ENCODE measurements around the gene C5orf22. TPM values are rescaled to one million over a fixed set of nuclear protein-coding genes. Genes with fewer than 3 reads are reported as not detected.

C5orf22 gene
- polyA plus RNA-seq, 1 donor from 2014 or later = 20.3 TPM

DNA sequence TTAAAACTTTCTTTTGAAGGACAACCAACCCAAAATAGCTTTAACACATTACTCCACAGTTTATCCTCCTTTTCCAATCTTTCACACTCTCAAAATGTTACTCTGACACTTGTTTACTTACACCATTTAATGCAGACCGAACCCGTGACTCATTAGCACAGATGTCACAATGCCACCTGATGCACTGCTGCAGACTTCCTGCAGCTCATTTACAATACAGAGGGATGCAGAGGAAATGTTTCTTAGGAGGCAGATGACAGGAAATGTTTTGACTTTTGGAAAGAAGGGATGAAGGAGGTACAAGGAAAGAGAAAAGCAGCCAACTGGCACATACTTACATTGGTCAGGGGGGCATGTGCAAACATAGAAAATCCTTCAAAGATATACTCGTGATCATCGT is 39.2 kb upstream of the C5orf22 start:
- Histone ChIP-seq H3K27ac (ENCODE audit: low read length) (no peak overlapping the region), H3K79me2 (replicated peaks; ENCODE audit: insufficient read depth, low read length) (no peaks in the 10 kb centered on the region), H3F3A (ENCODE audit: insufficient read depth, low read length, poor library complexity, severe bottlenecking) (no peaks in the 10 kb centered on the region), H4K20me1 (ENCODE audit: insufficient read depth) (no peaks in the 10 kb centered on the region), H2AFZ (ENCODE audit: low read depth, low read length) (no peak overlapping the region), H3K27me3 (ENCODE audit: insufficient read depth, low read depth, low read length) (no peaks in the 10 kb centered on the region), H3K36me3 (ENCODE audit: insufficient read depth, low read length) (no peaks in the 10 kb centered on the region), H3K4me2 (ENCODE audit: low read length) (no peak overlapping the region), H3K9ac (ENCODE audit: low read length) (no peak overlapping the region), H3K9me2 (ENCODE audit: insufficient read depth, low read length) (no peaks in the 10 kb centered on the region), H3K9me3 (ENCODE audit: low read length) (no peaks in the 10 kb centered on the region), H3K4me3 (ENCODE audit: low read length) (no peak overlapping the region)
- TF ChIP-seq, protein P1, sequence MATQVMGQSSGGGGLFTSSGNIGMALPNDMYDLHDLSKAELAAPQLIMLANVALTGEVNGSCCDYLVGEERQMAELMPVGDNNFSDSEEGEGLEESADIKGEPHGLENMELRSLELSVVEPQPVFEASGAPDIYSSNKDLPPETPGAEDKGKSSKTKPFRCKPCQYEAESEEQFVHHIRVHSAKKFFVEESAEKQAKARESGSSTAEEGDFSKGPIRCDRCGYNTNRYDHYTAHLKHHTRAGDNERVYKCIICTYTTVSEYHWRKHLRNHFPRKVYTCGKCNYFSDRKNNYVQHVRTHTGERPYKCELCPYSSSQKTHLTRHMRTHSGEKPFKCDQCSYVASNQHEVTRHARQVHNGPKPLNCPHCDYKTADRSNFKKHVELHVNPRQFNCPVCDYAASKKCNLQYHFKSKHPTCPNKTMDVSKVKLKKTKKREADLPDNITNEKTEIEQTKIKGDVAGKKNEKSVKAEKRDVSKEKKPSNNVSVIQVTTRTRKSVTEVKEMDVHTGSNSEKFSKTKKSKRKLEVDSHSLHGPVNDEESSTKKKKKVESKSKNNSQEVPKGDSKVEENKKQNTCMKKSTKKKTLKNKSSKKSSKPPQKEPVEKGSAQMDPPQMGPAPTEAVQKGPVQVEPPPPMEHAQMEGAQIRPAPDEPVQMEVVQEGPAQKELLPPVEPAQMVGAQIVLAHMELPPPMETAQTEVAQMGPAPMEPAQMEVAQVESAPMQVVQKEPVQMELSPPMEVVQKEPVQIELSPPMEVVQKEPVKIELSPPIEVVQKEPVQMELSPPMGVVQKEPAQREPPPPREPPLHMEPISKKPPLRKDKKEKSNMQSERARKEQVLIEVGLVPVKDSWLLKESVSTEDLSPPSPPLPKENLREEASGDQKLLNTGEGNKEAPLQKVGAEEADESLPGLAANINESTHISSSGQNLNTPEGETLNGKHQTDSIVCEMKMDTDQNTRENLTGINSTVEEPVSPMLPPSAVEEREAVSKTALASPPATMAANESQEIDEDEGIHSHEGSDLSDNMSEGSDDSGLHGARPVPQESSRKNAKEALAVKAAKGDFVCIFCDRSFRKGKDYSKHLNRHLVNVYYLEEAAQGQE (IDR thresholded peaks at IDR 0.05; ENCODE audit: borderline replicate concordance) = no peak
- TF ChIP-seq RAD21 (conservative IDR thresholded peaks at IDR 0.05) = no peak
- no peak for TF ChIP-seq EZH2 (IDR thresholded peaks at IDR 0.05; ENCODE audit: borderline replicate concordance, insufficient read depth, low read length, poor library complexity, severe bottlenecking)
- TF ChIP-seq, protein P2, sequence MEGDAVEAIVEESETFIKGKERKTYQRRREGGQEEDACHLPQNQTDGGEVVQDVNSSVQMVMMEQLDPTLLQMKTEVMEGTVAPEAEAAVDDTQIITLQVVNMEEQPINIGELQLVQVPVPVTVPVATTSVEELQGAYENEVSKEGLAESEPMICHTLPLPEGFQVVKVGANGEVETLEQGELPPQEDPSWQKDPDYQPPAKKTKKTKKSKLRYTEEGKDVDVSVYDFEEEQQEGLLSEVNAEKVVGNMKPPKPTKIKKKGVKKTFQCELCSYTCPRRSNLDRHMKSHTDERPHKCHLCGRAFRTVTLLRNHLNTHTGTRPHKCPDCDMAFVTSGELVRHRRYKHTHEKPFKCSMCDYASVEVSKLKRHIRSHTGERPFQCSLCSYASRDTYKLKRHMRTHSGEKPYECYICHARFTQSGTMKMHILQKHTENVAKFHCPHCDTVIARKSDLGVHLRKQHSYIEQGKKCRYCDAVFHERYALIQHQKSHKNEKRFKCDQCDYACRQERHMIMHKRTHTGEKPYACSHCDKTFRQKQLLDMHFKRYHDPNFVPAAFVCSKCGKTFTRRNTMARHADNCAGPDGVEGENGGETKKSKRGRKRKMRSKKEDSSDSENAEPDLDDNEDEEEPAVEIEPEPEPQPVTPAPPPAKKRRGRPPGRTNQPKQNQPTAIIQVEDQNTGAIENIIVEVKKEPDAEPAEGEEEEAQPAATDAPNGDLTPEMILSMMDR (IDR thresholded peaks at IDR 0.05; ENCODE audit: poor library complexity, severe bottlenecking) = no peak

DNA sequence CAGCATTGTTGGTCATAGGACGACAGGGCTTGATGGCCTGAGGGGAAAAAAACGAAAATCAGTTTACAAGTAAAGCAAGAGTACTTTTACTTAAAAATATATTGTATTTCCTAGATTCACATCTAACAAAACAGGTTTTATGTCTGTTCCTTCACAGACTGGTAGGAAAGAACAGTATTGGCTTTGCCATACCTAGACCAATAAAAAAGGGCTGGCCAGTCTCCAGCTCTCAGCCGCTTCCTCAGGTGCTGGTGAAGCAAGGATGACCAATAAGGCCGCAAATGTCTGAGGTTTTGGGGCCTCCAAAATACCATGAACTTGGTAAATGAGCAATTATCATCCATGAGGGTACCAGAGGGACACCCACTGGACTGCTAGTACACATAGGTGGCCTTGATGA is 36.8 kb upstream of the C5orf22 start:
- Histone ChIP-seq H3K9me2 (ENCODE audit: insufficient read depth, low read length) (no peaks in the 10 kb centered on the region), H3K9ac (ENCODE audit: low read length) (no peak overlapping the region), H3K27ac (ENCODE audit: low read length) (no peak overlapping the region), H3K9me3 (ENCODE audit: low read length) (no peaks in the 10 kb centered on the region), H4K20me1 (ENCODE audit: insufficient read depth) (no peaks in the 10 kb centered on the region), H3K36me3 (ENCODE audit: insufficient read depth, low read length) (no peaks in the 10 kb centered on the region), H3K4me2 (ENCODE audit: low read length) (no peak overlapping the region), H3F3A (ENCODE audit: insufficient read depth, low read length, poor library complexity, severe bottlenecking) (no peaks in the 10 kb centered on the region), H3K27me3 (ENCODE audit: insufficient read depth, low read depth, low read length) (no peaks in the 10 kb centered on the region), H2AFZ (ENCODE audit: low read depth, low read length) (no peak overlapping the region), H3K4me3 (ENCODE audit: low read length) (no peak overlapping the region), H3K79me2 (replicated peaks; ENCODE audit: insufficient read depth, low read length) (no peaks in the 10 kb centered on the region)
- TF ChIP-seq, protein P2 (IDR thresholded peaks at IDR 0.05; ENCODE audit: poor library complexity, severe bottlenecking) = no peak
- TF ChIP-seq, protein P1 (IDR thresholded peaks at IDR 0.05; ENCODE audit: borderline replicate concordance) = no peak
- TF ChIP-seq SMC3 (conservative IDR thresholded peaks at IDR 0.05; ENCODE audit: poor library complexity) (no peak), MXI1 (conservative IDR thresholded peaks at IDR 0.05; ENCODE audit: poor library complexity, severe bottlenecking) (no peak), RAD21 (conservative IDR thresholded peaks at IDR 0.05) (no peak), EZH2 (IDR thresholded peaks at IDR 0.05; ENCODE audit: borderline replicate concordance, insufficient read depth, low read length, poor library complexity, severe bottlenecking) (no peak), EP300 (conservative IDR thresholded peaks at IDR 0.05; ENCODE audit: poor library complexity, severe bottlenecking) (no peak), POLR2AphosphoS5 (IDR thresholded peaks at IDR 0.05) (no peak), TAF1 (IDR thresholded peaks at IDR 0.05; ENCODE audit: low read depth) (no peak)

Data from neural cell (in vitro differentiated cells).